Erythroblast (primary cell): ENCODE measurements around the gene CATSPERD.
"Not testable (repeated sequence)": the region's sequence is repeated elsewhere in the genome, so short reads cannot be mapped to it uniquely, and the experiment has no call there.

Source experiments
- DNase-seq, 2 experiments: peaks; one replicate each; lab custom pipeline; 2025; lab: John Stamatoyannopoulos, UW
- GATA1 ChIP-seq: IDR thresholded peaks from 2 replicates; pipeline ENCODE4 v1.6.1; 2011; ENCODE audit warnings: low read depth, mild to moderate bottlenecking, control low read depth, low read length, moderate library complexity
- POLR2A ChIP-seq: IDR thresholded peaks from 2 replicates; pipeline ENCODE4 v1.6.1; 2011; ENCODE audit warnings: mild to moderate bottlenecking, low read length

CATSPERD gene

GRCh38 chr19:5698635-5699422 lies 21.6 kb upstream of the CATSPERD start:
- DNase-seq = no peak
- TF ChIP-seq POLR2A (no peak), GATA1 (no peak)

DNA sequence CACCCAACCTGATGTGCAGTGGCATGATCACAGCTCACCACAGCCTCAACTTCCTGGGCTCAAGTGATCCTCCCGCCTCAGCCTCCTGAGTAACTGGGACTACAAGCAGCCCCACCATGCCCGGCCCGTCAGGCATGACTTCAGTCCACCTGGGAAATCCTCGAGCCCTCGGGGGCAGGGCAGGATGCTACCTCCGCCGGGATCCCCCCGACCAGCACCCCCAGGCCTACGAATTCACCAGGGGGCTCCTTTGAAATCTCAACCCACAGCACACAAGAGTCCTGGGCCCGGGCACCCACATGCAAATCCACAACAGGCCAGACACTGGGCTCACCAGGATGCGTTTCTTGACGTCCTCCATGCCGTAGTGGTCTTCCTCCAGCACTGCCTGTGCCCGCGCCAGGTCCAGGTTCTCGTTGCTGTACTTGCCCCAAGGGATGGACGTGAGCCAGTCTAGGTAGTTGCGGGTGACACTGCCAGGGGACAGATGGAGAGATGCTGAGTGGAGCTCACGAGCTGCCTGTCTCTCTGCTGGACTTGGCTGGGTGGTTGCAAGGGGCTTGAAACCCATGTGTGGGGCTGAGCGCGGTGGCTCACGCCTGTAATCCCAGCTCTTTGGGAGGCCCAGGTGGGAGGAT lies 19.9 kb upstream of the CATSPERD start:
- TF ChIP-seq GATA1 (no peak), POLR2A (no peak)
- DNase-seq = no peak

DNA sequence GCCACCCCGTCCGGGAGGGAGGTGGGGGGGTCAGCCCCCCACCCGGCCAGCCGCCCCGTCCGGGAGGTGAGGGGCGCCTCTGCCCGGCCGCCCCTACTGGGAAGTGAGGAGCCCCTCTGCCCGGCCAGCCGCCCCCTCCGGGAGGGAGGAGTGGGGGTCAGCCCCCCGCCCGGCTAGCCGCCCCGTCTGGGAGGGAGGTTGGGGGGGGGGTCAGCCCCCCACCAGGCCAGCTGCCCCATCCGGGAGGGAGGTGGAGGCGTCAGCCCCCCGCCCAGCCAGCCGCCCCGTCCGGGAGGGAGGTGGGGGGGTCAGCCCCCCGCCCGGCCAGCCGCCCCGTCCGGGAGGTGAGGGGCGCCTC lies 18.4 kb upstream of the CATSPERD start:
- DNase-seq = not testable (repeated sequence)

- no peak for DNase-seq
- TF ChIP-seq GATA1 (no peak), POLR2A (no peak)
These were observed 16.3 kb upstream of the CATSPERD start for GRCh38 chr19:5703819-5704818.

GRCh38 chr19:5705552-5705951 lies 14.9 kb upstream of the CATSPERD start:
- TF ChIP-seq POLR2A = no peak
- DNase-seq = no peak

DNA sequence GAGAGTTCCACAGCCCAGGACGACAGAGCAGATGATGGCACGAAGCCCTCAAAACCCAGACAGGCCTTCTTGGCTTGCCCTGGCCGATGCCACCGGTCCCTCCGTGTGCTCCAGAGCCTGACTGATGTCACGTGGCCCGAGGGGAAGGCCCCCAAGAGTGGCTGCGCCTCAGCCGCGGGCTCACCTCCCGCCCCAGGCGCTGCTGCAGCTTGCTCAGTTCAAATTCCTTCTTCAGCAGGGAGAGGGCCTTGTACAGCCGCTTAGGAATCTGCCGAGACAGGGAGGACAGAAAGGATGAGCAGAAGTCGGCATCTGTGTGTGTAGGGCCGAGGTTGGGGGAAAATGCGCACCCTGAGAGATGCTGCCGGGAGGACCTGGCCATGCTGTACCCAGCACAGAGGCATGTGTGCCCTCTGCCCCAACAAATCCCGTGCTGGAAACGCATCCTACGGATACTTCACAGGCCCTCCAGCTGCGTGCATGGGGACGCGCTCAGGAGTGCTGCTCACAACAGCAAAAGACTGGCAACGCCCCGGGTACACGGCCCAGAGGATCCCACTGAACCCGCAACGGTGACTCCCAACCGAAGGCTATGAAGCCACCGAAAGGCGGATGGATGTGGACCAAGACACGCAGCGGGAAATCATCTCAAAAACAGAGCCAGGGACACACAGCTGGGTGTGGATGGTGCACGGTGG lies 13.4 kb upstream of the CATSPERD start:
- TF ChIP-seq POLR2A (no peak), GATA1 (no peak)
- no peak for DNase-seq

DNA sequence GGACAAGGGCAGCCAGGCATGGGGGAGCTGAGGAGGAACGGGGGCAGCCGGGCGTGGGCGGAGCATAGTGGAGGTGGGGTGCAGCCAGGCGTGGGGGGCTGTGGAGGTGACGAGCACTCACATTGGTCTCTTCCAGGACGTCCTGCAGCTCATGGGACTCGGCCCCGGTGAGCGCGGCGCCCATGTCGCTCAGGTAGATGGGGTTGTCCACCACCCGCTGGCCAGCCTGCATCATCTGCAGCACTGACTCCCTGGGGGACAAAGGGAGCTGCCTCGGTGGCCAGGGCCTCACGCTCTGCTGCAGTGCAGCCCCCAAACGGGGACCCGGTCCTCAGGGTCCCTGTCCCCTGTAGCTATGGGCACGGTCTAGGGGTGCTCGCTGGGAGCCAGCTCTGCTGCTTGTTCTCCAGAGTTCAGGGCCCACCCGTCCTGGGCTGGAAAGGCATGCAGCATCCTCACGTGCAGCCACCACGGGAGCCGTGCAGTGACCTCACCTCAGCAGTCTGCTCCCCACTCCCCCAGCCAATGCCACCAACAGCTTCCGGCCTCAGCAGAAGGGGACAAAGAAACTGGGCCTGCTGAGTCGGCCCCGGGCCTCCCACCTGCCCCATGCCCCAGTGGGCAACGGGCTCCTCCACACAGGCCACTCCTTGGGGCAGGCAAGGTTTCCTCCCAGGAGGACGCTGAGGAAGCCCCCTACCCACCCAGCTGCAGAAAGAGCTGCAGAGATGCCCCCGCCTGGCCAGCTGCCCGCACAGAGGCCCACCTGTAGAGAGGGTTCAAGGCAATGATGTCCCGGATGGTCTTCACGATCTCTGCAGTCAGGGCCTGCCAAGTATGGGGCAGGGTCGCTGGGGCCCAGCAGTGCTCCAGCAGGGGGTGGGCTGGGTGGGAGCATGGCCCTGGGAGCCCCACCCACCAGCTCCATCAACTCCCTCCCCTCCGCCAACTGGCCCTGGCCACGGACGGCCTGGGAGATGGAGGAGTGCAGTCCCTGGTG lies 12.6 kb upstream of the CATSPERD start:
- DNase-seq = no peak
- TF ChIP-seq POLR2A = no peak
- no peak for TF ChIP-seq GATA1

DNA sequence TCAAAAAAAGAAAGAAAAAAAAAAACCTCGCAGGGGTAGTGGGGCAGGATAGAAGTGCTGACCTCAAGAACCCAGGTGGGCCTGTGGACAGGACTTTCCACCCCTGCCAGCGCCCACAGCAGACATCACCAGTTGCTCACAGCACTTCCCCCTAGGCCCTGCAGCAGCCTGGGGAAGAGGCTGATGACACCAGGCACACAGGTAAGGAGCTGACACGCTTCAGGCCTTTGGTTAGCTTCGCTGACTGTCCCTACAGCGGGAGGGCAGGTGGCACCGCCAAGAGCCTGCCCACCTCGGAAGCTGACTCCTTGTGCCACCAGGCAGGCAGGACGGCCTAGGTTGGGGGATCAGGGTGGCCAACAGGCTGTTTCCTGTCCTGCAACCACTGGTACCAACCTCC lies 9.4 kb upstream of the CATSPERD start:
- no peak for DNase-seq
- TF ChIP-seq GATA1 (no peak), POLR2A (no peak)

- DNase-seq = no peak
These were observed 8.7 kb upstream of the CATSPERD start for GRCh38 chr19:5711713-5712161.

DNA sequence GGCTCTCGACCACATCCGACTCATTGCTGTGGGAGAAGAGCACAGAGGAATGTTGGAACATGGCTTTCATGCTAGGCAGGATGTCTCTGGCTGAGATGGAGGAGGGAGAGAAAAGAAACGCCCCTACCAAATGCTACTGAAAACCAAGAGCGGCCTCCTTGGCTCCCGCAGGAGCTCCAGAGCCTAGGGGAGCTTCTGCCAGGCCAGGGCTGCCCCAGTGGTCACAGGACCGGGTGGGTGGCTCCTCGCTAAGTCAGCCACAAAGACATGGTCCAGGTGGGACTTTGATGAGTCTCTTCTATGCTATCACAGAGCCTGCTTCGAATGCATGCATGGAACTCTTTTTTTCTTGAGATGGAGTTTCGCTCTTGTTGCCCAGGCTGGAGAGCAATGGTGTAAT lies 7.2 kb upstream of the CATSPERD start:
- DNase-seq = no peak
- TF ChIP-seq POLR2A = no peak
- TF ChIP-seq GATA1 = no peak

More at GRCh38 chr19:5711713-5712161, 8.7 kb upstream of the CATSPERD start:
- no peak for TF ChIP-seq GATA1
- no peak for TF ChIP-seq POLR2A

- no peak for DNase-seq
- TF ChIP-seq POLR2A = no peak
- no peak for TF ChIP-seq GATA1
These were observed 5.6 kb upstream of the CATSPERD start for GRCh38 chr19:5714816-5715215.

GRCh38 chr19:5717215-5717935 lies 3.1 kb upstream of the CATSPERD start:
- TF ChIP-seq POLR2A = no peak
- no peak for TF ChIP-seq GATA1
- no peak for DNase-seq
